ENCODE data around the gene GUF1. TPM values are rescaled to one million over a fixed set of nuclear protein-coding genes. Genes with fewer than 3 reads are reported as not detected.

Gene GUF1
- total RNA-seq, 2 donors from 2014 or later: 42.8 to 43.7 TPM

DNA sequence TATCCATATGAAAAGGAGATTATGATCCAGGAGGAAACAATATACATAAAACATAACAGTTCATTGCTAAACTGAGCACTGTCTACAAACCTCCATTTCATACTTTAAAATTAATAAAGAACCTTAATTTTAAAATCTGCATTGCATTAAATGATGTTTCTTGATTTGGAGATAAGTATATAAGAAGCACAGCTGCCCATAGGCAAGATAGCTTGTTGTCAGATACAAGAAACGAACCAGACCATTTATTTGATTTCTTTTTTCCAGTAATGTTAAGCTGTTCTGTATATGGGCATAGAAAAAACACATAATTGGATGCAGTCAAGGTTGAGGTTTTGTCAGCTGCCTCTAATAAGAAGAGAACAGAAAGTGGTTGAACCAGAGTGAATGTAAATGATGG is 6.4 kb downstream of the GUF1 start:
- H3K27me3 Mint-ChIP-seq (ENCODE audit: insufficient read depth): no peaks in the 10 kb centered on the region
- TF ChIP-seq, protein P1, sequence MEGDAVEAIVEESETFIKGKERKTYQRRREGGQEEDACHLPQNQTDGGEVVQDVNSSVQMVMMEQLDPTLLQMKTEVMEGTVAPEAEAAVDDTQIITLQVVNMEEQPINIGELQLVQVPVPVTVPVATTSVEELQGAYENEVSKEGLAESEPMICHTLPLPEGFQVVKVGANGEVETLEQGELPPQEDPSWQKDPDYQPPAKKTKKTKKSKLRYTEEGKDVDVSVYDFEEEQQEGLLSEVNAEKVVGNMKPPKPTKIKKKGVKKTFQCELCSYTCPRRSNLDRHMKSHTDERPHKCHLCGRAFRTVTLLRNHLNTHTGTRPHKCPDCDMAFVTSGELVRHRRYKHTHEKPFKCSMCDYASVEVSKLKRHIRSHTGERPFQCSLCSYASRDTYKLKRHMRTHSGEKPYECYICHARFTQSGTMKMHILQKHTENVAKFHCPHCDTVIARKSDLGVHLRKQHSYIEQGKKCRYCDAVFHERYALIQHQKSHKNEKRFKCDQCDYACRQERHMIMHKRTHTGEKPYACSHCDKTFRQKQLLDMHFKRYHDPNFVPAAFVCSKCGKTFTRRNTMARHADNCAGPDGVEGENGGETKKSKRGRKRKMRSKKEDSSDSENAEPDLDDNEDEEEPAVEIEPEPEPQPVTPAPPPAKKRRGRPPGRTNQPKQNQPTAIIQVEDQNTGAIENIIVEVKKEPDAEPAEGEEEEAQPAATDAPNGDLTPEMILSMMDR (conservative IDR thresholded peaks at IDR 0.05): no peak
- DNase-seq: no peak
- H3K4me3 Mint-ChIP-seq: peak overlapping the region; percentile 13
- WGBS, 2 experiments (ENCODE audit: insufficient coverage in 1 of 2, insufficient read length in 1 of 2): 88 to 96% methylated on average over 1 of the region's 1 CpG
- H3K27me3 ChIP-seq (ENCODE audit: control insufficient read depth, insufficient read depth, low read length, poor library complexity, severe bottlenecking): no peaks in the 10 kb centered on the region
- no peaks in the 10 kb centered on the region for H3K9me3 Mint-ChIP-seq
- peaks cover 23% of the 10 kb centered on the region for H3K4me1 Mint-ChIP-seq
- H3K9ac ChIP-seq (ENCODE audit: extremely low read depth, low read length, poor library complexity, severe bottlenecking): no peak overlapping the region
- peaks cover 6% of the 10 kb centered on the region for H3K4me1 ChIP-seq (ENCODE audit: control insufficient read depth, insufficient read depth, low read length)
- no peak overlapping the region for H3K27ac Mint-ChIP-seq
- H3K27ac ChIP-seq (ENCODE audit: low read depth, low read length): no peak overlapping the region
- H3K9me3 ChIP-seq (ENCODE audit: control insufficient read depth, low read length): no peaks in the 10 kb centered on the region
- peaks cover 59% of the 10 kb centered on the region for H3K36me3 ChIP-seq (ENCODE audit: control insufficient read depth, insufficient read depth, low read length)
- H3K4me3 ChIP-seq (ENCODE audit: low read length): peak overlapping the region; percentile 54
- peaks cover 44% of the 10 kb centered on the region for H3K36me3 Mint-ChIP-seq (ENCODE audit: low read depth)

DNA sequence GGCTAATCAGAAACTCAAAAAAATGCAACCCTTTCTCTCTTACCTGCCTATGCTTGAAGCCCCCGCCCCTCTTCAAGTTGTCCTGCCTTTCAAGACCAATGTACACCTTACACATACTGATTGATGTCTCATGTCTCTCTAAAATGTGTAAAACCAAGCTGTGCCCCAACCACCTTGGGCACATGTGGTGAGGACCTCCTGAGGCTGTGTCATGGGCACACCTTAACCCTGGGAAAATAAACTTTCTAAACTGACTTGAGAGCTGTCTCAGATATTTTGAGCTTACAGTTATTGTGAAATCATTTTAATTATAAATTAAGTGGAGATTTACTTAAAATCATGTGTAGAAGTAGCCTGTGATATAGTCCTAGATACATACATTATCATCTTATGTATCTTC is 22.2 kb downstream of the GUF1 start:
- Mint-ChIP-seq H3K9me3 (no peaks in the 10 kb centered on the region), H3K36me3 (ENCODE audit: low read depth) (peaks cover 41% of the 10 kb centered on the region), H3K27me3 (ENCODE audit: insufficient read depth) (peaks cover 3% of the 10 kb centered on the region), H3K27ac (no peak overlapping the region), H3K4me1 (peaks cover 9% of the 10 kb centered on the region), H3K4me3 (no peak overlapping the region)
- Histone ChIP-seq H3K27ac (ENCODE audit: low read depth, low read length) (no peak overlapping the region), H3K27me3 (ENCODE audit: control insufficient read depth, insufficient read depth, low read length, poor library complexity, severe bottlenecking) (no peaks in the 10 kb centered on the region), H3K4me3 (ENCODE audit: low read length) (no peak overlapping the region), H3K36me3 (ENCODE audit: control insufficient read depth, insufficient read depth, low read length) (peaks cover 54% of the 10 kb centered on the region), H3K9ac (ENCODE audit: extremely low read depth, low read length, poor library complexity, severe bottlenecking) (no peak overlapping the region), H3K4me1 (ENCODE audit: control insufficient read depth, insufficient read depth, low read length) (no peaks in the 10 kb centered on the region), H3K9me3 (ENCODE audit: control insufficient read depth, low read length) (no peaks in the 10 kb centered on the region)
- TF ChIP-seq, protein P1 (conservative IDR thresholded peaks at IDR 0.05): no peak
- no peak for DNase-seq
- WGBS, 2 experiments (ENCODE audit: insufficient coverage in 1 of 2, insufficient read length in 1 of 2): 91% methylated on average over 1 of the region's 1 CpG; no CpG with 5 or more reads in 1 of the 2 experiments

DNA sequence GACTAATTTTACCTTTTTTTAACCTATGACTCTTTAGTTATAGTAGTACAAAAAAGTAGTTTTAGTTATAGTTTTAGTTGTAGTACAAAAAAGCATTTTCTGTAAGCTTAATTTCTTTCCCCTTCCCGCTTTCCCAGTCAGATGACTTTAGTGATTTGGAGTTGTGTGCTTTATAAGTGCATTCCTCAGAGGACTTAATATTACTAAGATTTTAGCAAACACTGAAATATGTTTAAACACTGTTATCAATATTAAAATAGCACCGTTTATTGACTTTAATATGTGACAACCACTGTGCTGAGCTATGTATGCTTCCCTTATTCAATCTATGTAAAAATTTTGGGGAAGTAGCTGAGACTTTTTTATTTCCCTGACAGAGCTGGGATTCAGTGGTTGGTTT is 22.8 kb downstream of the GUF1 start:
- Histone ChIP-seq H3K27me3 (ENCODE audit: control insufficient read depth, insufficient read depth, low read length, poor library complexity, severe bottlenecking) (no peaks in the 10 kb centered on the region), H3K9ac (ENCODE audit: extremely low read depth, low read length, poor library complexity, severe bottlenecking) (no peak overlapping the region), H3K4me1 (ENCODE audit: control insufficient read depth, insufficient read depth, low read length) (no peaks in the 10 kb centered on the region), H3K9me3 (ENCODE audit: control insufficient read depth, low read length) (no peaks in the 10 kb centered on the region), H3K36me3 (ENCODE audit: control insufficient read depth, insufficient read depth, low read length) (peaks cover 48% of the 10 kb centered on the region), H3K4me3 (ENCODE audit: low read length) (no peak overlapping the region), H3K27ac (ENCODE audit: low read depth, low read length) (no peak overlapping the region)
- no peak for DNase-seq
- no peak overlapping the region for H3K27ac Mint-ChIP-seq
- WGBS, 2 experiments (ENCODE audit: insufficient coverage in 1 of 2, insufficient read length in 1 of 2): 92 to 100% methylated on average over 1 of the region's 2 CpGs
- peaks cover 9% of the 10 kb centered on the region for H3K4me1 Mint-ChIP-seq
- H3K4me3 Mint-ChIP-seq: no peak overlapping the region
- peaks cover 3% of the 10 kb centered on the region for H3K27me3 Mint-ChIP-seq (ENCODE audit: insufficient read depth)
- peaks cover 38% of the 10 kb centered on the region for H3K36me3 Mint-ChIP-seq (ENCODE audit: low read depth)
- TF ChIP-seq, protein P1 (conservative IDR thresholded peaks at IDR 0.05): no peak
- H3K9me3 Mint-ChIP-seq: no peaks in the 10 kb centered on the region

All from endodermal cell (in vitro differentiated cells).